HG03108 (cell line): ENCODE results near the gene ZFP69.
"Not testable (repeated sequence)": the region's sequence is repeated elsewhere in the genome, so short reads cannot be mapped to it uniquely, and the experiment has no call there.

Source experiments
- ATAC-seq: cut with Tn5 transposase; IDR thresholded peaks from one replicate; pipeline ENCODE4 v1.9.1; 2021; ENCODE audit warnings: moderate library complexity; ENCODE audit not compliant: unreplicated experiment

ZFP69 gene

DNA sequence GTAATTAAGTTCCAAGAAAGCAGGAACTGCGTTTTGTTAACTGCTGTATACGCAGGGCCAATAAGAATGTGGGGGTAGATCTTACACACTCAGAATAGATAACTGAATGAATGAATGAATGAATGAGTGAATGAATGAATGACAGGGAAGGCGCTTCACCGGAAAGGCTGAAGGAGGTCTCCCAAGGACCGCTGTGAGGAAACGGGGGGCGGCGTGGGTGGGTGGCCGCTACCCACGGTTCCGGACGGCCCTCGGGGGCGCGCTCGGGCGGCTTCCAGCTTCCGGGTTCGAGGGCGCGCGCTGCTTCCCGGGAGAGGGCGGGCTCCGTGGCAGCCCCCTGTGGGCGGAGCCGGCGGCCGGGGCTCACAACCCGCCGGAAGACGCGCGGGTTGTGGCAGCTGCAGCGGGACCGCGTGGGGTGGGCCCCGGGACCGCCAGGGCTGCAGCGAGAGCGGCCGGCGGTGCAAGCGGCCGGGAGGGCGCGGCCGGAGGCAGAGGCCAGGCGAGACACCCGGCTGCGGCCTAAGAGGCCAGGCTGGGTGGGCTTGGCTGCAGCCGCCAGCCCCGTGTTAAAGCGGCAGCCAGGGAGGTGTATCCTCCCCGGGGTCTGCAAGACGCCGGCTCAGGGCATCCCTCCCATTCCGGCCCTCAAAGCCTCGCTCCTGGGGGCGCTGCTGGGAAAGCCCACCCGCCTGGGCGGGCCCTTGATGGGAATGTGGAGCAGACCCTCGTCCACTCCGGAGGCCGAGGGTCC is at the start of gene ZFP69:
TSS of gene ZFP69 (plus strand) at position 367 of the 754 bp plus-strand sequence. CDS start 2,072 bp downstream, outside the sequence.
- ATAC-seq, result peak; percentile 82

DNA sequence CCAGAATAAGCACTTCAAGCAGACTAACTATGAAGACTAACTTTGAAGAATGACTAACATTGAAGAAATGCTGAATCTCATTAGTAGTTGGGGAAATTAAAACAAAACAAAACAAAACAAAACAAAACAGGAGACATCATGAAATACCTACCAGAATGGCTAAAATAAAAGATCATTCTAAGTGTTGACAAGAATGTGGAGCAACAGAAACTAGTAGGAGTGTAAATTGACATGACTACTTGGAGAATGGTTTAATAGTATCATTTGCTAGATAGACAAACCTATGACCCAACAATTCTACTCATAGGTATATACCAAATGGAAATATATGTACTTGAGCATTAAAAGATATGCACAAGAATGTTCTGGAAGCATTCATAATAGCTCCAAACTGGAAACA is 45.7 kb upstream of the ZFP69 start:
- ATAC-seq, result no peak

DNA sequence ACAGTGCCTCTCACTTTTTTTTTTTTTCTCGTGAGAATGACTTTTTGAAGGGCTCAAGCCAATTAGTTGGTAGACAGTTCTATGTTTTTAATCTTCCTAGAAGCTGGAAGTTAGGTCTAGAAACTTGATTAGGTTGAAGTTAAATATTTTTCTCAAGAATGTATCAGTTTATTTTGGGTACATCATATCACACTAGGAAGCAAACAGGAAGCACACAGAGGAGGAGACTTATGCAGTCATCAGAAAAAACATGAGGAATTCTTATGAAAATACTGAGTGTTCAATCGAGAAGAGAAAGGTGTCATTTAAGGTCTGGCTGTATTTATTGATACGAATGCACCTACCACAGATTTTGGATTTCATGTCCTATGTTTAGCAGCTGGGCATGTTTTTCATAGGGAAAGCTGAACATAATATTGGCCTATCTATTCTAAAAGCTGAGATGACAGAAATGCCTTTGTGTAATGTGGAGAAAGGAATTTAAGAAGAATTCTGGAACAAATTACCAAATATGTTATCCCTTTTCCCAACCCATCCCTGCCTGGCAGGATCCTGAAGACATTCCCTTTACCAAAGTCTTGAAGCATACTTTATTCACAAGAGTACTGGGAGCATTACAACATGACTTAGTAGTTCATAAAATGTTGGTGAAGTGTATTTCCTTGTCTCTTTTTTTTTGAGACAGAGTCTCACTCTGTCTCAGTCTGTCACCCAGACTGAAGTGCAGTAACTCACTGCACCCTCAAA is 44.3 kb upstream of the ZFP69 start:
- ATAC-seq, result no peak

DNA sequence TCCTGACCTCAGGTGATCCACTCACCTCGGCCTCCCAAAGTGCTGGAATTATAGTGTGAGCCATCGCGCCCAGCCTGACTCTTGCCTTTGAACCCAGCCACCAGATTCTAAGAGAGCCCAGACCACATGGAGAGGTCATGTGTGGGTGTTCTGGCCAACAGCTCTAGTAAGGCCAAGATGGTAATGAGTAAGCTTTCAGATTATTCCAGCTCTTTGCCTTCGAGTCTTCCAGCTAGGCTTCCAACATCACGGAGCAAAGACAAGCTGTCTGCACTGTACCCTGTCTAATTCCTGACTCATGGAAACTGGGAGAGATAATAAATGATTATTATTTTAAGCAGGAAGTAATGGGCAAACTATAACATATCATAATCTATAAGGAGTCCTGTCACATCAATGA is 41.6 kb upstream of the ZFP69 start:
- ATAC-seq, result no peak

DNA sequence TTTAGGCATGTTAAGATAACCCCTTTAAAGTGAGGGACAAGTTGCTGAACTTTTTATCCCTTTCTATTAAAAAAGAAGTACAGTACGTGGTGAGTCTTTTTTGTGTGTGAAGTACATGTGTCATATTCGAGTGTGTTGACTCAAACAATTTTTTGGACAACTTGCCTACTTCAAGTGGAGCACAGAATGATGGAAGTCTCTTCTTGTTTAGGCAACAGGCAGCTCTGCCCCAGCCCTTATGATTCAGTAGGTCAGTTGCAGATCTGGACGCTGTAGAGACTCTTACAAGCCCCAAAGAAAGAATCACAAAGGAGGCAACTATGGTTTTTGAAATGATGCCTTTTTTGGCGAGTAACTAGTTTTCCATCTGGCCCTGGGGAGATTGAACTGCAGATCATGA is 41.2 kb upstream of the ZFP69 start:
- ATAC-seq, result no peak

DNA sequence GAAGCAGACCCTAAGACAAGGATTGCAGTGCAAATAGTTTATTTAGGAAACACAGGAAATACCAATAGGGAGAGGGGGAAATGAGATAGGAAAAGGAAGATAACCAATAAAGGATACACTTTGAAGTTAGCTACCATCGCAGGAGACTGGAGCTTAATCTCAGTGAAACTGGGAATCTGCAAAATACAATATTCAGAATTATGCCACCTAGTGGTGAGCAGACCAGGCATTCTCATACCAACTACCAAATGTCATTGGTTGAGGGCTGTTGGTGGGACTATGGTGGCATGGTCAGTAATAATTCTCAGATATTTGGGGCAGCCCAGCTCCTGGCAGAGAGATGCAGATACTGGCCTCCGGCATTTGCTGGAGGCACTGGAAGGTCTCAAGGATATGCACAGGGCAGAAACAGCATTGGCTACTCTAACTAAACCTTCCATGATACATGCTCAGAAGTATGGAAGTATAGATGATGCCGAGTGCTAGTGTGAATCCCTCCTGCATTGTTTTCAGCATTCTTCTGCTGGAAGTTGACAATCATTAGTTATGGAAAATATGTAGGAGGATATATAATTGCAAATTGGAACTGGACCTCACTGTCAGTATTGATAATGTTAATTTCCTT is 38.6 kb upstream of the ZFP69 start:
- no peak for ATAC-seq

DNA sequence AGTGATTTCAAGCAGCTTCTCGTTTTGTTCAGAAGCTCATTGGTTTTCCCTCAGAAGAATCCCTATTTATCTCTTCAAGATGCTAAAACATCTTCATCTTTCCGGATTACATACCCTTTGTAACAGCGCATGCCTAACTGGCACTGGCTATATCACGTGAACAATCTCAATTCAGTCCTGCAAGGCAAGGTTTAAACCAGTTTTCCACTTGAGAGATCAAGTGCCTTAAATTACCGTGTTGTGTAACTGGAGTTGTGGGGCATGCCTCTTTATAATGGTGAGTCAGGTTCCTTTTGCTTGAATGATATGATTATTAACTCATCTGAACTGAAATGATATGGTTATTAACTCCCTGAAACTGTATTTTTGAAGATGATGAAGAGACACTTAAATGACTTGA is 37.8 kb upstream of the ZFP69 start:
- ATAC-seq, result no peak

DNA sequence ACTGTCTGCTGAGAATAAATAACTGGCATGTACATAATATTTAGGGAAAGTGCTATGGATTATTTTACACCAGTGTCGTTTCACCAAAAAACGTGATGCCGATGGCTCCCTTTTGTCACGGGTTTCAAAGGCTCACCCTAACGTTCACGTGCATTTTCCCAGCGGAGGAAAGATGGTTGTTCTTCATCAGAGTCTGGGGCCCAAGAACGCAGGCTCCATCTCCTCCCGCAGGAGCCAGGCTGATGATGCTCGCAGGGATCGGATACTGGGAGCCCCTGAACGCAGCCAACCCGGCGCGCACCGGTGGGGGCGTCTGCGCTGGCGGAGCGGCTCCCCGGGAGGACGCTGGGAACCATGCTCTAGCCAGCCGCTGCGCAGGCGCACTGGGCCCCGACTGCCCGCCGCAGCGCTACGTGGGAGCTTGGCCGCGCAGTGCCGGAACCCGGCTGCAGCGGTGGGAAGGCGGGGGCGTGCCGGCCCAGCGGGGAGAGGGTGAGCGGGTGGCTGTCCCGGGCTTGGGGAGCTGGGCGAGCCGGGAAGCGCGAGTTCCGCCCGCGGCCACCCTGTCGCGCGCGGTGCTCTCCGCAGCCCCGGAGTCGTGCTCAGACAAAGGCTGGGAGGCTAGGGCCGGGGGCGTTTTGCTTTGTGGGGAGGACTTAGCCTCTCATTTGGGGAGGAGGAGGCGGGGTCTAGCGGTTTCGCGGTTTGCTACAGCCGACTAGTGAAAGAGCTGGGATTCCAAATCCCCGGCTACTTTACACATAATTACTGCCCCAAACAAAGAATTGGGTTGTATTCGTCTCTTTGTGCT is 27.2 kb upstream of the ZFP69 start, which contains the start of gene ZFP69B:
TSS of gene ZFP69B (plus strand) at position 793 of the 811 bp plus-strand sequence. CDS start 486 bp downstream, outside the sequence.
- ATAC-seq, result peak; percentile 80

DNA sequence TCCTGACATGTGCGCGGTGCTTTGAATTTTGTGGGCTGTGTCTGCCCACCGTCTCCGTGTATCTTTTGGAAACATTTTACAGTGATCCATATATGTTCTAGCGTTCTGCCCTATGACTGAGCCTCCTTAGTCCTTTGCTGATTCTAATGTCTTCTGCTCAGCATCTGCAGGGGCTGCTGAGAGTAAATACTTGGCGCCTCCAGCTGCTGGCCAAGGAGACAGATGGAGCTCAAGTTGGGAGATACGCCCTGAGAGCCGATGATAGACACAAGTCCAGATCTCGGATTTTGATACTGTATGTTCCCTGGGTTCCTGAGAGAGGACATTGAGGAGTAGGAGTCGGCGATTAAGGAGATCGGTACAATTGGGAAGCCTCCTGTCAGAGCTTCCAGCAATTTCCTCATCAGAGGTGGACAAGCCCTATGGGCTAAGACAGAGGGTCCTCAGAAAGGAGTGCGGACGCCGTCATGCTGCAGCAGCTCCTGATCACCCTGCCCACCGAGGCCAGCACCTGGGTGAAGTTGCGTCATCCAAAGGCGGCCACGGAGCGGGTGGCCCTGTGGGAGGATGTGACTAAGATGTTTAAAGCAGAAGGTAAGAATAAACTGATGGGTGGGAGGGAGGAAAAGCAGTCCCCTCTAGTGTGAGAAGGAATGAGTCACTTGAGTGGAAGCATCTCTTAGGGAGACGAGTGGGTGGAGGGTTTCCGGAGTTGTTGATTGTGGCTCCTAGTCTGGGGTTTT is 26.4 kb upstream of the ZFP69 start:
- peak; percentile 30 for ATAC-seq

DNA sequence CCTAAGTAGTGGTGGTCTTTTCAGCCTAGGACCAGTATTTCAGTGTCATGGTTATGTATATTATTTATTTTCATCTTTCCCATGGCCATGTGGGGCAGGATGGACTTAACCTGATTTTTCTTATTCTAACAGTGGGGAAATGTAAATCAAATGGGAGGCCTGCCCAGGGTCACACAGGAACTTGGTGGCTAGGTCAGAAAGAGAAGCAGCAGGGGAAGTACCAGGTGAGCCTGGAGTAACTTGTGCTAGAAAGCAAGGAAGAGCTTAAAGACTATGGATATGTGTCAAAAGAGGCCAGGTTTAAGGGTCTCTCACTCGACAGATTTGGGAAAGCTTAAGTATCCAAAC is 25.9 kb upstream of the ZFP69 start:
- no peak for ATAC-seq

DNA sequence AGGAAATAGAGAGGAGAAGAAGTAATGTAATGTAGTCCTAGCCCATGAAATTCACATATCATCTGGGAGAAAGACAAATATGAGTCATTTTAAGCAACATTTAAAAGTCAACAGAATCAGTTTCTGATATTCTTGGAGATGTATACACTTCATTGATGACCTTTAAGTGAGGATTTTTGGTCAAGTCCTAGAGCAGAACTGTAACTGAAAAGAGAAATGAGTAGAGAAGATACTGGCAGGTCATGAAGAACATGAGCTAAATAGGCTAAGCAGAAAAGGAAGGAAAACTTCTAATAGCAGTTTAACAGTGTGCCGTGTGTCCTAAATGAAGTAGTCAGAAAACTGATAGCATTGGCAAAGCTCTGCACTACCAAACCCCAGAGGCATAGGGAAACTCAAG is 22.2 kb upstream of the ZFP69 start:
- no peak for ATAC-seq

DNA sequence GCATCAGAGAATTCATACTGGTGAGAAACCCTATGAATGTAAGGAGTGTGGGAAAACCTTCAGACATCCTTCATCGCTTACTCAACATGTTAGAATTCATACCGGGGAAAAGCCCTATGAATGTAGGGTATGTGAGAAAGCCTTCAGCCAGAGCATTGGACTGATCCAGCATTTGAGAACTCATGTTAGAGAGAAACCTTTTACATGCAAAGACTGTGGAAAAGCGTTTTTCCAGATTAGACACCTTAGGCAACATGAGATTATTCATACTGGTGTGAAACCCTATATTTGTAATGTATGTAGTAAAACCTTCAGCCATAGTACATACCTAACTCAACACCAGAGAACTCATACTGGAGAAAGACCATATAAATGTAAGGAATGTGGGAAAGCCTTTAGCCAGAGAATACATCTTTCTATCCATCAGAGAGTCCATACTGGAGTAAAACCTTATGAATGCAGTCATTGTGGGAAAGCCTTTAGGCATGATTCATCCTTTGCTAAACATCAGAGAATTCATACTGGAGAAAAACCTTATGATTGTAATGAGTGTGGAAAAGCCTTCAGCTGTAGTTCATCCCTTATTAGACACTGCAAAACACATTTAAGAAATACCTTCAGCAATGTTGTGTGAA is 14.0 kb upstream of the ZFP69 start:
- no peak for ATAC-seq

DNA sequence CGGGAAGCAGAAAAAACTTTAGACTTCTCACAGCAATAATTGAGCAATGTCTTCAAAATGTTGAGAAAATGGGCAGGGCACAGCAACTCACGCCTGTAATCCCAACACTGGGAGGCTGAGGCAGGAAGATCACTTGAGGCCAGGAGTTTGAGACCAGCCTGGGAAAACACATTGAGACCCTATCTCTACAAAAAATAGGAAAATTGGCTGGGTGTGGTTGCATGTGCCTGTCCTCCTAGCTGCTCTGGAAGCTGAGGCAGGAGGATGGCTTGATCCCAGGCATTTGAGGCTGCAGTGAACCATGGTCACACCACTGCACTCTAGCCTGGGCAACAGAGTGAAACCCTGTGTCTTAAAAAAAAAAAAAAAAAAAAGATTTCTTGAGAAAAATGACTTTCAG is 7.8 kb upstream of the ZFP69 start:
- ATAC-seq, result no peak

DNA sequence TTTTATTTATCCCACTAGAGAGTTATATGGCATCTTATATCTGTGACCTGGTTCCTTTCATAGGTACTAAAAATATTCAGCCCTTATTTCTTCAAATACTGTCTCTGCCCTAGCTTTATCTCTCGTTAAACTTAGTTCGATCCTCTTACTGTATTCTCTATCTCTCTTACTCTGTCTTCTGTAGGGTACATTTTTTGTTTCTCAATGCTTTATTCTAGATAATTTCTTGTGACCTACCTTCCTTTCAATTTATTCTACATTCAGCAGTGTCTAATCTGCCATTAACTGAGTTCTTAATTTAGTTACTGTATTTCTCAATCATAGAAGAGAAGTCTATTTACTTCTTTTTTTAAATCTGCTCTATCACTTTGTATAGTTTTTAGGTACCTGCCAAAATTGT is 1.8 kb upstream of the ZFP69 start:
- no peak for ATAC-seq

DNA sequence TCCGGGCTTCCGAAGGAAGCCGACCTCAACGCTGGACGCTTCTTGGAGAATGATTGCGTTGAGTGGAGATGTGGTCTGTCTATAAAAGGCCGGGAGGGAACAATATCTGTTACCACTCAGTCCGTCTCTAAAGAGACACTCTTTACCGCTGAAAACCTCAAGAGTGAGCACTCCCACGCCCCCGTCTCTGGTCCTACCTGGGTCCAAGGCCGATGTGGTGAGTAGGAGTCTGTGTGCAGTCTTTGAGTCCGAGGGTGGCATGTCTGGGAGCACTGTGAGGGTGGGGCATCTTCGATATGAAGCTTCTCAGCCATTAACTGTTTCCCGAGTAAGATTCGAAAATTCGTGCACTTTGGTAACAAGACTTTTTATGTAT is 576 bp downstream of the ZFP69 start:
- no peak for ATAC-seq

DNA sequence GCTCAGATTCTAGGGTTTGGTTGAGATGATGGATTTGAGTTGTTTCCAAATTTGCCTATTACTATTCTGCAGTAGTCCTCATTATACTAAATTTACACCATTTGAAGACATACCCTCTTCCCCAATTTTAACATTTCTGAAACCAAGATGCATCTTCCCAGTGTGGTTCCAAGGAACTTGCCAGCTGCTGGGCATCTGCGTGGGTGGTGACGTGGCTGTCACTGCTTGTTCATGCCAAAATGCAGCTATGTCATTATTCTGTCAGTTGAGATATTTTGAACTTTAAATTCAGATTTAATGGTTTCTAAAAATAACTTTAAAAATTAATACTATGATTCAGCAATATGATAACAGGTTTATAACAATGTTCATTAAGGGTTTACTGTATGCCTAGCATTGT is 1.2 kb downstream of the ZFP69 start:
- no peak for ATAC-seq

DNA sequence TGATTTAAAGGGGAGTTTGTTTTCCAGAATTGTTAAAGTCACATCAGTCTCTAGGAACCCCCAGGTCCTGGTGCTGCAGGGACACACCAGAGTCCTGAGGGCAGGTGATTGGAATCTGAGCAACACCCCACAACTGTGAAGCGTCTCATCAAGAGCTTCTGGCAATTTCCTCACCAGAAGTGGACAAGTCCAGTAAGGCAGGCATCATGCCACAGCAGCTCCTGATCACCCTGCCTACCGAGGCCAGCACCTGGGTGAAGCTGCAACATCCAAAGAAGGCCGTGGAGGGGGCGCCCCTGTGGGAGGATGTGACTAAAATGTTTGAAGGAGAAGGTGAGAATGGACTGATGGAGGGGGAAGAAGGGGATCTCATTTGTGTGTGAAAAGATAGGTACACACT is 2.1 kb downstream of the ZFP69 start:
- no peak for ATAC-seq

DNA sequence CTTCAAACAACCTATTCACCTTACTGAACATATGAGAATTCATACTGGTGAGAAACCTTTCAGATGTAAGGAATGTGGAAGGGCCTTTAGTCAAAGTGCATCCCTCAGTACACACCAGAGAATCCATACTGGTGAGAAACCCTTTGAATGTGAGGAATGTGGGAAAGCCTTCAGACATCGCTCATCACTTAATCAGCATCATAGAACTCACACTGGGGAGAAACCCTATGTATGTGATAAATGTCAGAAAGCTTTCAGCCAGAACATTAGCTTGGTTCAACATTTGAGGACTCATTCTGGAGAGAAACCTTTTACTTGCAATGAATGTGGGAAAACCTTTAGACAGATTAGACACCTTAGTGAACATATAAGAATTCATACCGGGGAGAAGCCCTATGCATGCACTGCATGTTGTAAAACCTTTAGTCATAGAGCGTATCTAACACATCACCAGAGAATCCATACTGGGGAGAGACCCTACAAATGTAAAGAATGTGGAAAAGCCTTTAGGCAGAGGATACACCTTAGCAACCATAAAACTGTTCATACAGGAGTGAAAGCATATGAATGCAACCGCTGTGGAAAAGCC is 18.3 kb downstream of the ZFP69 start:
- no peak for ATAC-seq

DNA sequence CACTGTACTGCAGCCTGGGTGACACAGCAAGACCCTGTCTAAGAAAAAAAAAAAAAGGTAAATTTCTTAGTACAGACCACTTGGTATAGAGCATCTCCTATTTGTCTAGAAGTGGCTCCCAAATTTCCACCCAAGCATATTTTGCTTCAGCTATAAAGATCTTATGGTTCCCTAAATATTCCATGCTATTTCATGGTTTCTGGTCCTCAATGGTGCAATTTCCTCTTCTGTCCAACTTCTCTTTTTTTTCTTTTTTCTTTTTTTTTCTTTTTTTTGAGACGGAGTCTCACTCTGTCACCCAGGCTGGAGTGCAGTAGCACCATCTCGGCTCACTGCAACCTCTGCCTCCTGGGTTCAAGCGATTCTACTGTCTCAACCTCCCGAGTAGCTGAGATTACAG is 25.6 kb downstream of the ZFP69 start:
- ATAC-seq, result not testable (repeated sequence)

DNA sequence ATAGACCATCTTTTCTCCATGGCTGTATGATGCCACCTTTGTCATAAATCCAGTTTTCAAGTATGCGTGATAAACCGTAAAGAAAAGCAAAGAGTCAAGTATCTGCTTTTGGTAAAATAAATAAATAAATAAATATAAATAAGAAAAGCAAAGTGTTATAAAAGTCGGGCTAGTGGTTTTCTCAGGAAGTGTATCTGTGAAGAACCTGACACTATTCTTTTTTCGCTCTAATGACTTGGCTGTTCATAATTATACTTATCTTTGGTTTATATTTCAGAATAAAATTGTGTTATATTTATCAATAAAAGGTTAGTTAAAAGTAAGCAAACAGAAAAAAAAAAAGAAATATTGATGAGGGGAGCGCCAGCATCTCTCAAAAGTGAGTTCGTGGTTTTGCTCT is 30.9 kb downstream of the ZFP69 start:
- ATAC-seq, result no peak
